GM18507 (cell line): Measurements from ENCODE around the gene JAZF1.

ENCODE experiments used
- DNase-seq: peaks from one replicate; pipeline ENCODE4 v3.0.0; 2011; ENCODE audit warnings: low read depth; ENCODE audit not compliant: insufficient read length; ENCODE audit errors: extremely low spot score
- FAIRE-seq: peaks from 2 replicates; lab custom pipeline; 2011; peaks lifted over from hg19 to GRCh38; lab: Jason Lieb, UNC

The JAZF1 gene

GRCh38 chr7:27784399-27785053 lies 396.1 kb downstream of the JAZF1 start:
- DNase-seq (peak; percentile 0), FAIRE-seq (peak; percentile 67)

- FAIRE-seq (no peak), DNase-seq (no peak)
Observed at GRCh38 chr7:27782849-27783248, 397.7 kb downstream of the JAZF1 start.

GRCh38 chr7:27781188-27781587 lies 399.4 kb downstream of the JAZF1 start:
- DNase-seq (no peak), FAIRE-seq (peak; percentile 21)
